GM12892 (cell line): Measurements from ENCODE around the gene EMX1.

Experiments used
- POLR2A ChIP-seq: IDR thresholded peaks from 2 replicates; pipeline ENCODE4 v1.6.1; 2011; ENCODE audit warnings: low read depth, low read length, control low read depth
- POLR2AphosphoS5 ChIP-seq: IDR thresholded peaks from 2 replicates; pipeline ENCODE4 v1.6.1; 2011; ENCODE audit warnings: low read depth, low read length, control low read depth
- TAF1 ChIP-seq: IDR thresholded peaks from 2 replicates; pipeline ENCODE4 v1.6.1; 2011; ENCODE audit warnings: low read depth, mild to moderate bottlenecking, control low read depth, low read length, borderline replicate concordance

DNA sequence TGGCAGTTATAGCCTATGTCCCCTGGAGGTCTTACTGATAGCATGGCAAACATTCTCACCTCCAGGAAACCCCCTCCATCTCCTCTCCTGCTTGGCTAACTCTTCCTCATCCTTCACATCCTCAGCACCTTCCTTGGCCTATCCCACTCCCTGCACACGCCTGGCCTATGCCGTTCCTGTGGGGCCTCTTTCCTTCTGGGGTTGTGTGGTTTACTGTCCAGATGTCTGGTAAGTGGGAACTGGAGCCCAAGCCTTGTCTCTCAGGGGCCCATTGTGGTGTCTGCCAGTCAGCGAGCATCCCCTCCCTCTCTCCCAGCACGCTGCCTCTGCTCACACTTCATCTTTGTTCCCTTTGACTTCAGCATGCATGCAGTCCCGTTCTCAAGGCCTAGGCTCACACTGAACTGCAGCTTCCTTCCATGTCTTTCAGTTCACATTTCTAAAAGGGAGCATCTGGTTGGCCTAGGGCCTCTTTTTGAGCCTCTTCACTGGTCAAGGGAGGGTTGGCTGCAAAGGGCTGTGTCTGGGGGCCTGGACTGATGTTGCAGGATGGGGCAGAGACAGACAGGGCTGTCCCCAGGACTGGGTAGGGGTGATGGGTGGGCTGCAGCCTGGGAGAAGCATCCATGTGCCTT, 17.0 kb upstream of the EMX1 start:
- TF ChIP-seq POLR2AphosphoS5 (no peak), POLR2A (no peak), TAF1 (no peak)
